ENCODE measurements around the gene BICDL1.

- TF ChIP-seq CTCF (IDR thresholded peaks at IDR 0.05) (no peak), POLR2A (IDR thresholded peaks at IDR 0.05) (no peak), POLR2AphosphoS5 (IDR thresholded peaks at IDR 0.05) (no peak)
These were observed 62.5 kb downstream of the BICDL1 start for GRCh38 chr12:120051535-120051934.
